Measurements from ENCODE around the gene RIMS1. TPM values are rescaled to one million over a fixed set of nuclear protein-coding genes. Genes with fewer than 3 reads are reported as not detected.

The RIMS1 gene
- total RNA-seq, 4 donors from 2014 or later, result 0.54 to 5.0 TPM; not detected in 2

GRCh38 chr6:72367439-72367838 is 481.1 kb downstream of the RIMS1 start:
- DNase-seq, result no peak
- no peaks in the 10 kb centered on the region for H3K27me3 ChIP-seq
- H3K9me3 ChIP-seq, result no peaks in the 10 kb centered on the region
- no peaks in the 10 kb centered on the region for H3K4me1 ChIP-seq
- no peaks in the 10 kb centered on the region for H3K36me3 ChIP-seq
- no peak overlapping the region for H3K4me3 ChIP-seq
- TF ChIP-seq CTCF (IDR thresholded peaks at IDR 0.05) (no peak), POLR2A (IDR thresholded peaks at IDR 0.05) (no peak)
- H3K27ac ChIP-seq, result no peak overlapping the region

GRCh38 chr6:72371473-72371872 is 485.1 kb downstream of the RIMS1 start:
- H3K27ac ChIP-seq, result no peak overlapping the region
- H3K4me1 ChIP-seq, result no peaks in the 10 kb centered on the region
- H3K36me3 ChIP-seq, result no peaks in the 10 kb centered on the region
- no peaks in the 10 kb centered on the region for H3K27me3 ChIP-seq
- no peaks in the 10 kb centered on the region for H3K9me3 ChIP-seq
- H3K4me3 ChIP-seq, result no peak overlapping the region
- no peak for TF ChIP-seq CTCF (IDR thresholded peaks at IDR 0.05)
- no peak for TF ChIP-seq POLR2A (IDR thresholded peaks at IDR 0.05)
- DNase-seq, result no peak

- no peak overlapping the region for H3K27ac ChIP-seq
- no peaks in the 10 kb centered on the region for H3K9me3 ChIP-seq
- H3K27me3 ChIP-seq, result no peaks in the 10 kb centered on the region
- TF ChIP-seq POLR2A (IDR thresholded peaks at IDR 0.05) (no peak), CTCF (IDR thresholded peaks at IDR 0.05) (no peak)
- no peak overlapping the region for H3K4me3 ChIP-seq
- no peaks in the 10 kb centered on the region for H3K36me3 ChIP-seq
- DNase-seq, result no peak
- H3K4me1 ChIP-seq, result no peaks in the 10 kb centered on the region
Observed at GRCh38 chr6:72374172-72374571, 487.8 kb downstream of the RIMS1 start.

GRCh38 chr6:72374857-72375256 is 488.5 kb downstream of the RIMS1 start:
- DNase-seq, result no peak
- TF ChIP-seq CTCF (IDR thresholded peaks at IDR 0.05) (no peak), POLR2A (IDR thresholded peaks at IDR 0.05) (no peak)
- H3K4me3 ChIP-seq, result no peak overlapping the region

GRCh38 chr6:72376736-72377135 is 490.4 kb downstream of the RIMS1 start:
- H3K4me3 ChIP-seq, result no peak overlapping the region
- no peaks in the 10 kb centered on the region for H3K9me3 ChIP-seq
- no peaks in the 10 kb centered on the region for H3K36me3 ChIP-seq
- no peak for TF ChIP-seq POLR2A (IDR thresholded peaks at IDR 0.05)
- TF ChIP-seq CTCF (IDR thresholded peaks at IDR 0.05), result no peak
- no peak overlapping the region for H3K27ac ChIP-seq
- DNase-seq, result no peak
- H3K4me1 ChIP-seq, result no peaks in the 10 kb centered on the region
- H3K27me3 ChIP-seq, result no peaks in the 10 kb centered on the region

More at GRCh38 chr6:72374857-72375256, 488.5 kb downstream of the RIMS1 start:
- H3K9me3 ChIP-seq, result no peaks in the 10 kb centered on the region
- H3K27ac ChIP-seq, result no peak overlapping the region
- no peaks in the 10 kb centered on the region for H3K27me3 ChIP-seq
- no peaks in the 10 kb centered on the region for H3K4me1 ChIP-seq
- H3K36me3 ChIP-seq, result no peaks in the 10 kb centered on the region

GRCh38 chr6:72381076-72381475 is 494.7 kb downstream of the RIMS1 start:
- Histone ChIP-seq H3K27me3 (no peaks in the 10 kb centered on the region), H3K4me3 (no peak overlapping the region), H3K9me3 (no peaks in the 10 kb centered on the region), H3K27ac (no peak overlapping the region), H3K36me3 (no peaks in the 10 kb centered on the region), H3K4me1 (no peaks in the 10 kb centered on the region)
- TF ChIP-seq POLR2A (IDR thresholded peaks at IDR 0.05), result no peak
- TF ChIP-seq CTCF (IDR thresholded peaks at IDR 0.05), result no peak
- no peak for DNase-seq
